ENCODE data around the gene PRR13. TPM values are rescaled to one million over a fixed set of nuclear protein-coding genes. Genes with fewer than 3 reads are reported as not detected.

The PRR13 gene
- polyA plus RNA-seq, 6 donors from 2014 or later: 660 to 1,169 (median 730) TPM

DNA sequence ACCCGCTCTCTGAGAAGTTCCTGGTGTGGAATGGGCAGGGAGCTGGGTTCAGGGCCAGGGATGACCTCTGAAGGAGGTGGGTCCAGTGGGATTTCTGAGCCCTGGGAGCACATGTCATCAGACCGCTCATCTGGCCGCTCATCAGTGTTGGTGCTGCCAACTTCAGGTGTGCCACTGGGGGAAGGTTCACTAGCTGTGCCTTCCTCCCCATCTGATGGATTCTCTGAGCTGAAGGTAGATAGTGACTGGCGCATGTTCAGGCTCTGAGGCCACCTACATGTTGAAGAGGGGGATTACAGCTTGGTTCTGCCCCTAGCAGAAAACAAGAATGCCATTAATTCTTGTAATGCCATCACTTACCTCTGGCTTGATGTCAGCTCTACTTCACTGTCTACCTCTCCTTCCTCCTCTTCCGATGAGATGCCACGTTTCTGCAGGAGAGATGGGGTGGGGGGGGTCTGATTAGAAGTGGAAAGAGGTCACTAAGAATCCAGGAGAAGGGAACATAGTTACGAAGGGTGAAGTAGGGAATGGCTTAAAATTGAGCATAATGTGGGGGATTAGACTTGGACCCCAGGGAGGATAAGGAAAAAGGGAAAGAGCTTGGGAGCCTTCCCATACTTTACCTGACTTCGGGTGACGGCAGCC lies 40.5 kb downstream of the PRR13 start:
- Mint-ChIP-seq H3K4me1 (peaks cover 5 to 19% (median 11%) of the 10 kb centered on the region in 3 donors), H3K27ac (peak overlapping the region; percentile 7 to 90 (median 52)), H3K36me3 (peaks cover 4 to 5% of the 10 kb centered on the region in 2 donors), H3K4me3 (peak overlapping the region in 1 of 8 donors; percentile 9), H3K27me3 (no peaks in the 10 kb centered on the region), H3K9me3 (no peaks in the 10 kb centered on the region)
- no peak for DNase-seq
- ATAC-seq (ENCODE audit: low read depth in 2 of 2): peak; percentile 72 to 74

DNA sequence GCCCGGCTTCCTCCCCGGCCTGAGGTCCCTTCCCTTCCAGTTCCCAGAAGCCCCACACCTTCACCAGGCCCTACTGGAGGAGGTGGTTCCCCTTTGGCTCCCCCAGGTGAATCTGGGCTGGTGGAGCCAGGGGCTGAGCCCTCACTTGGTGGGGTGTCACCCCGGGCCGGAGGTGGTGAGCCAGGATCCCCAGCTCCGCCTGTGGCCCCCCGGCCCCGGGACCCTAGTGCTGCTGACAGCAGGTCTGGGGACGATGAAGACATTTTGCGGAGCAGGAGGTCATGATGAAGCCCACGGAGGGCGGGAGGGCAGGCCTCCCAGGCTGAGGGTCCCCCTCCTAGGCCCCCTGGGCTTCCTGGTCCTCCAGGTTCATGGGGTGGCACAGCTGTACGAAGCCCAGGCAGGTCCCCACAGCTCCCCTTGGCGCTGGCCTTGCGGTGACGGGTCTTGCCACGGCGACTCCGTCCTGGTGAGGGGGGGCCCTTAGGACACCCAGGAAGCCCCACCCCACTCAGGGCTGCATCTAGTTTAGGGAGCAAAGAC lies 41.2 kb downstream of the PRR13 start:
- Mint-ChIP-seq H3K4me1 (peaks cover 5 to 19% (median 11%) of the 10 kb centered on the region in 3 donors), H3K9me3 (no peaks in the 10 kb centered on the region), H3K4me3 (no peak overlapping the region), H3K27me3 (no peaks in the 10 kb centered on the region), H3K36me3 (peaks cover 4 to 5% of the 10 kb centered on the region in 2 donors), H3K27ac (peak overlapping the region in 1 of 6 donors; percentile 75)
- ATAC-seq (ENCODE audit: low read depth in 2 of 2): no peak
- DNase-seq: no peak

GRCh38 chr12:53483225-53483978 lies 41.9 kb downstream of the PRR13 start:
- H3K27ac Mint-ChIP-seq: peak overlapping the region in 5 of 6 donors; percentile 9 to 83 (median 32)
- peaks cover 4 to 5% of the 10 kb centered on the region in 2 donors for H3K36me3 Mint-ChIP-seq
- H3K27me3 Mint-ChIP-seq: no peaks in the 10 kb centered on the region
- H3K4me3 Mint-ChIP-seq: peak overlapping the region in 1 of 8 donors; percentile 61
- H3K9me3 Mint-ChIP-seq: no peaks in the 10 kb centered on the region
- peaks cover 5 to 19% (median 11%) of the 10 kb centered on the region in 3 donors for H3K4me1 Mint-ChIP-seq
- peak in 1 of 2 donors; percentile 40 for ATAC-seq (ENCODE audit: low read depth in 2 of 2)
- DNase-seq: no peak

DNA sequence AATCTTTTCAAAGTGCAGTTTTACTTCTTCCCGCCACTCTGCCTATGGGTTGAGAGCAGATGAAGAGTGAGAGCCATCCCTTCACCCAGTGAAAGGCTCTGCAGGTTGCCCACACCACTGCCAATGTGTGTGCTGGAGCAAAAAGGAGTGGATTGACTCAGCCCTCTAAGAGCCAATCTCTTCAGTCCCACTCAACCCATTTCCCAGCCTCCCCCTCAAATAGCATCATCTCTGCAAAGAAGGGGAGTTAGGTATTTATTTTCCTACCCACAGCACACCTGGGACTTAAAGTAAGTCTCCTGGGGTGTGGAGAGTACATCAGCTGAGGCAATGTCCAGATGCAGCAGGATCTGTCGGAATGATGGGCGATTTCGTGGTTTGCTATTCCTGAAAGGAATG lies 42.4 kb downstream of the PRR13 start:
- Mint-ChIP-seq H3K36me3 (peaks cover 4 to 5% of the 10 kb centered on the region in 2 donors), H3K4me3 (peak overlapping the region in 2 of 8 donors; percentile 15 to 61), H3K27me3 (no peaks in the 10 kb centered on the region), H3K27ac (peak overlapping the region in 4 of 6 donors; percentile 20 to 76 (median 26)), H3K9me3 (no peaks in the 10 kb centered on the region), H3K4me1 (peaks cover 5 to 19% (median 11%) of the 10 kb centered on the region in 3 donors)
- DNase-seq (no peak), ATAC-seq (ENCODE audit: low read depth in 2 of 2) (peak in 1 of 2 donors; percentile 2)

- H3K9me3 Mint-ChIP-seq: no peaks in the 10 kb centered on the region
- no peaks in the 10 kb centered on the region for H3K27me3 Mint-ChIP-seq
- DNase-seq (no peak), ATAC-seq (ENCODE audit: low read depth in 2 of 2) (no peak)
- H3K4me3 Mint-ChIP-seq: no peak overlapping the region
- H3K36me3 Mint-ChIP-seq: peaks cover 4 to 5% of the 10 kb centered on the region in 2 donors
- H3K4me1 Mint-ChIP-seq: peaks cover 8 to 19% (median 11%) of the 10 kb centered on the region in 3 donors
- peak overlapping the region in 2 of 6 donors; percentile 65 to 66 for H3K27ac Mint-ChIP-seq
These were observed 43.4 kb downstream of the PRR13 start for GRCh38 chr12:53484686-53485575.

- H3K9me3 Mint-ChIP-seq: no peaks in the 10 kb centered on the region
- ATAC-seq (ENCODE audit: low read depth in 2 of 2) (no peak), DNase-seq (no peak)
- peak overlapping the region in 2 of 6 donors; percentile 60 to 61 for H3K27ac Mint-ChIP-seq
- H3K4me1 Mint-ChIP-seq: peaks cover 8 to 19% (median 13%) of the 10 kb centered on the region in 3 donors
- no peaks in the 10 kb centered on the region for H3K27me3 Mint-ChIP-seq
- peaks cover 4 to 5% of the 10 kb centered on the region in 2 donors for H3K36me3 Mint-ChIP-seq
- no peak overlapping the region for H3K4me3 Mint-ChIP-seq
These were observed 44.6 kb downstream of the PRR13 start for GRCh38 chr12:53485955-53486735.

GRCh38 chr12:53486736-53487487 lies 45.4 kb downstream of the PRR13 start:
- DNase-seq (no peak), ATAC-seq (ENCODE audit: low read depth in 2 of 2) (no peak)
- H3K36me3 Mint-ChIP-seq: peaks cover 4% of the 10 kb centered on the region in 2 donors
- H3K4me3 Mint-ChIP-seq: no peak overlapping the region
- no peaks in the 10 kb centered on the region for H3K27me3 Mint-ChIP-seq
- H3K4me1 Mint-ChIP-seq: peaks cover 8 to 16% (median 16%) of the 10 kb centered on the region in 3 donors
- no peaks in the 10 kb centered on the region for H3K9me3 Mint-ChIP-seq
- peak overlapping the region in 2 of 6 donors; percentile 61 to 66 for H3K27ac Mint-ChIP-seq

- ATAC-seq (ENCODE audit: low read depth in 2 of 2): no peak
- H3K27ac Mint-ChIP-seq: peak overlapping the region in 2 of 6 donors; percentile 47 to 53
- DNase-seq: no peak
- no peaks in the 10 kb centered on the region for H3K36me3 Mint-ChIP-seq
- peak overlapping the region in 1 of 8 donors; percentile 18 for H3K4me3 Mint-ChIP-seq
- H3K27me3 Mint-ChIP-seq: no peaks in the 10 kb centered on the region
- no peaks in the 10 kb centered on the region for H3K9me3 Mint-ChIP-seq
- H3K4me1 Mint-ChIP-seq: peaks cover 21 to 25% (median 24%) of the 10 kb centered on the region in 3 donors
These were observed 47.8 kb downstream of the PRR13 start for GRCh38 chr12:53489242-53489864.

DNA sequence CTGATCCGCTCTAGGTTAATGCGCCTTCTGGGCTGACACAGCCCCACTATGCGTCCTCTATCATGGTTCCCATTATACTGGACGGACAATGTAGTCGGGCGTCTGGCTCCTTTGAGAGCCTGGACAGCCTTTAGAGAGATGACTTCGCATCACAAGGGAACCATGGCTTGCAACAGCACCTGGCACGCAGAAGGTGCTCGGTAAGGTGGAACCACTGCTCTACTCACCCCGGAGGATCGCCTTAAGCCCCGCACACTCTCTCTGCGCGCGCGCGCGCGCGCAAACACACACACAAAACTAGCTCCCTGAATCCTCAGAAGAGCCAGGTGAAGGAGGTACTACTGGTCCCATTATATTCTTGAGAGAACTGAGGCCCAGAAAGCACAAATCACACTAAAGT lies 50.7 kb downstream of the PRR13 start:
- Mint-ChIP-seq H3K4me3 (peak overlapping the region; percentile 86 to 97 (median 94)), H3K4me1 (peaks cover 21 to 27% (median 25%) of the 10 kb centered on the region in 3 donors), H3K27me3 (no peaks in the 10 kb centered on the region), H3K9me3 (no peaks in the 10 kb centered on the region), H3K27ac (peak overlapping the region; percentile 85 to 97 (median 94)), H3K36me3 (no peaks in the 10 kb centered on the region)
- peak; percentile 21 for DNase-seq
- peak; percentile 12 to 19 for ATAC-seq (ENCODE audit: low read depth in 2 of 2)

DNA sequence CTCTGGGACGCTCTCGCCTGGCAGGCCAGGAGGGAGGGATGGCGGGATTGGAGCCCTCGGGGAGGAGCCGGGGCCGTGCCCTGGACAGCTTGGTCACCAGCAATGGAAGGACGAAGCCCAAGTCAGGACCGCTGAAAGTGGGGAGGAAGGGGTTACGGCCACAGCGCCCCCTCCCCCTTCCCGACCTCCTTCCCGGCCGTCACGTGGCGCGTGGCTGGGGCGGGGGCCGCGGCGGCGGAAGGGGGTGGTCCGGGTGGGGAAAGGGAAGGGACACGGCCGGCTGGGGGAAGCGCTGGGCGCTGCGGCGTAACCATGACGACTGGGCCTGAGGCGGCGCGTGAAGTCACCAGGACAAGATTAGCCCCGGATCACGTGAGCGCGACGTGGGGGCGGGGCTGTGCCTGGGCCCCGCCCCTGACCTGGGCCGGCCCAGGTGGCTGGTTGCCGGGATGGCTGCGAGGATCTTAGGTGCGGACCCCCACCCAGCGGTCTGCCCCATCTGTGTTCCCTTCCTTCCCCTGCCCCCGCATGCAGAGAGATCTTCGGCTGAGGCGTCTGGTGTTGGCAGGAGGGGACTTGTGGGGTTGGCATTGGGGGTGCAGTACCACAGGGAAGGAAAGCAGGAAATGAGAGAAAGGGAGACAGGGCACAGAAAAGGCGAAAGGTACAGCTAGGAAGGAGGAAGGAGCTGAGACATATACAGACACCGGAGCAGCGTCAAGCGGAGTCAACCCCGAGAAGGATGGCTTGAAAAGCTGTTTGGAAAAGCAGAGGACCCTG lies 51.5 kb downstream of the PRR13 start:
- H3K27ac Mint-ChIP-seq: peak overlapping the region; percentile 95 to 99 (median 97)
- peak; percentile 93 to 95 for ATAC-seq (ENCODE audit: low read depth in 2 of 2)
- DNase-seq: peak; percentile 91
- no peaks in the 10 kb centered on the region for H3K9me3 Mint-ChIP-seq
- H3K4me1 Mint-ChIP-seq: peaks cover 21 to 28% (median 27%) of the 10 kb centered on the region in 3 donors
- H3K36me3 Mint-ChIP-seq: no peaks in the 10 kb centered on the region
- H3K27me3 Mint-ChIP-seq: no peaks in the 10 kb centered on the region
- H3K4me3 Mint-ChIP-seq: peak overlapping the region; percentile 86 to 97 (median 94)

All from naive B cell (primary cell).